CD14-positive monocyte (primary cell): ENCODE results near the gene ALG14. TPM values are rescaled to one million over a fixed set of nuclear protein-coding genes. Genes with fewer than 3 reads are reported as not detected.
A peak's percentile ranks its signal among the peaks of the same experiment; 100 is the strongest.

Experiments
- DNase-seq, 3 donors: peaks; one replicate each; pipeline ENCODE4 v3.0.0-alpha.2; 2011 to 2022
- H2AFZ ChIP-seq: 2 replicates; pipeline ENCODE4 v1.6.0; 2012; ENCODE audit warnings: mild to moderate bottlenecking, low read depth, low read length, inconsistent platforms; ENCODE audit not compliant: insufficient read depth, poor library complexity, severe bottlenecking
- H3K27ac ChIP-seq, 2 donors: 1 replicate in 1 of 2; 2 replicates in 1 of 2; pipeline ENCODE4 v1.5.1; 2012 to 2013; ENCODE audit warnings: low read length in 2 of 2, control low read depth in 1 of 2, inconsistent platforms in 1 of 2, low read depth in 1 of 2, mild to moderate bottlenecking in 1 of 2
- H3K27me3 ChIP-seq, 2 donors: one replicate each; pipeline versions ENCODE4 v1.6.0 to v1.6.1; 2011 to 2013; ENCODE audit warnings: low read length in 2 of 2; ENCODE audit not compliant: control insufficient read depth in 2 of 2, insufficient read depth in 2 of 2
- H3K36me3 ChIP-seq, 2 donors: replicated peaks in 1 of 2; 1 replicate in 1 of 2; 2 replicates in 1 of 2; pipeline versions ENCODE4 v1.5.1 to v1.6.1; 2012 to 2013; ENCODE audit warnings: low read length in 2 of 2, control low read depth in 1 of 2, inconsistent platforms in 1 of 2, mild to moderate bottlenecking in 1 of 2; ENCODE audit not compliant: insufficient read depth in 2 of 2, control insufficient read depth in 1 of 2
- H3K4me1 ChIP-seq, 2 donors: 1 replicate in 1 of 2; 2 replicates in 1 of 2; pipeline versions ENCODE4 v1.5.1 to v1.6.1; 2012 to 2013; ENCODE audit warnings: low read length in 2 of 2, control low read depth in 1 of 2, inconsistent platforms in 1 of 2, mild to moderate bottlenecking in 1 of 2, moderate library complexity in 1 of 2; ENCODE audit not compliant: insufficient read depth in 2 of 2, control insufficient read depth in 1 of 2
- H3K4me2 ChIP-seq: replicated peaks from 2 replicates; pipeline ENCODE3; 2012; ENCODE audit warnings: low read length, moderate library complexity, mild to moderate bottlenecking; ENCODE audit not compliant: poor library complexity, severe bottlenecking; ENCODE audit errors: extremely low read depth
- H3K4me3 ChIP-seq, 3 experiments: fragments of 200-600 bp in 1 of 3; sonication (generic) in 1 of 3; replicated peaks in 1 of 3; 1 replicate in 2 of 3; 2 replicates in 1 of 3; pipeline ENCODE4 v1.5.1; 2011 to 2013; ENCODE audit warnings: low read length in 3 of 3, mild to moderate bottlenecking in 3 of 3, control low read depth in 2 of 3, low read depth in 2 of 3, inconsistent platforms in 1 of 3, moderate library complexity in 1 of 3
- H3K79me2 ChIP-seq: 2 replicates; pipeline ENCODE4 v1.6.0; 2012; ENCODE audit warnings: mild to moderate bottlenecking, control low read depth, inconsistent platforms, low read length, moderate library complexity; ENCODE audit not compliant: insufficient read depth
- H3K9ac ChIP-seq: 2 replicates; pipeline ENCODE4 v1.6.0; 2017; ENCODE audit warnings: low read length, mild to moderate bottlenecking; ENCODE audit not compliant: insufficient read depth, poor library complexity, severe bottlenecking
- H3K9me3 ChIP-seq, 2 donors: replicated peaks in 1 of 2; 1 replicate in 1 of 2; 2 replicates in 1 of 2; pipeline versions ENCODE4 v1.5.1 to v1.6.1; 2012 to 2013; ENCODE audit warnings: low read length in 2 of 2, control low read depth in 1 of 2; ENCODE audit not compliant: control insufficient read depth in 1 of 2, insufficient read depth in 1 of 2
- H4K20me1 ChIP-seq: 2 replicates; pipeline ENCODE4 v1.6.0; 2012; ENCODE audit warnings: mild to moderate bottlenecking, low read length, control low read depth, moderate library complexity; ENCODE audit not compliant: insufficient read depth
- H3K27ac Mint-ChIP-seq, 7 donors: one replicate each; pipeline ENCODE4 v1.8.0; 2020; ENCODE audit warnings: mild to moderate bottlenecking in 7 of 7, mixed read lengths in 7 of 7, moderate library complexity in 6 of 7, inconsistent platforms in 2 of 7
- H3K27me3 Mint-ChIP-seq, 3 donors: one replicate each; pipeline ENCODE4 v1.8.0; 2021 to 2022; ENCODE audit warnings: low read depth in 3 of 3, mild to moderate bottlenecking in 3 of 3, mixed read lengths in 3 of 3, moderate library complexity in 3 of 3, inconsistent platforms in 1 of 3
- H3K36me3 Mint-ChIP-seq, 2 donors: one replicate each; pipeline ENCODE4 v1.8.0; 2020; ENCODE audit warnings: mixed read lengths in 2 of 2, inconsistent platforms in 1 of 2, mild to moderate bottlenecking in 1 of 2
- H3K4me1 Mint-ChIP-seq: one replicate; pipeline ENCODE4 v1.8.0; 2020; ENCODE audit warnings: mild to moderate bottlenecking, mixed read lengths
- H3K4me3 Mint-ChIP-seq, 2 donors: one replicate each; pipeline ENCODE4 v1.8.0; 2020; ENCODE audit warnings: mild to moderate bottlenecking in 2 of 2, mixed read lengths in 2 of 2, moderate library complexity in 1 of 2
- H3K9me3 Mint-ChIP-seq, 7 donors: one replicate each; pipeline ENCODE4 v1.8.0; 2020 to 2022; ENCODE audit warnings: mixed read lengths in 7 of 7, mild to moderate bottlenecking in 6 of 7, moderate library complexity in 6 of 7, inconsistent platforms in 2 of 7
- WGBS: methylation state at CpG from one replicate; pipeline ENCODE4 v1.1.5; 2013; ENCODE audit warnings: missing lambda C conversion rate; ENCODE audit not compliant: insufficient coverage; 5-methylcytosine and 5-hydroxymethylcytosine counted together
- intact Hi-C, 2 donors: fragments of 100-400 bp; cut with micrococcal nuclease; formaldehyde crosslinking; loops; one replicate each; pipeline versions ENCODE4 v1.15.0 to v1.15.1; 2023
- polyA plus RNA-seq, 3 donors: library from polyadenylated mRNA; depleted of rRNA in 1 of 3; unstranded in 2 of 3; stranded (reverse) in 1 of 3; fragments of 300-500 nt in 2 of 3; fragments of >200 nt in 1 of 3; fragmentation: Illumina TruSeq in 2 of 3; gene quantifications; 1 replicate in 2 of 3; 2 replicates in 1 of 3; pipeline ENCODE4 v1.2.3, GENCODE V29; 2012 to 2021
- TF ChIP-seq, protein P1 (sequence below): fragments of 200-600 bp; IDR thresholded peaks from one replicate; pipeline ENCODE4 v1.8.0; 2022; ENCODE audit warnings: antibody characterized with exemption, mild to moderate bottlenecking

ALG14 gene
- polyA plus RNA-seq, 3 donors, result 0.27 to 5.5 (median 4.4) TPM

DNA sequence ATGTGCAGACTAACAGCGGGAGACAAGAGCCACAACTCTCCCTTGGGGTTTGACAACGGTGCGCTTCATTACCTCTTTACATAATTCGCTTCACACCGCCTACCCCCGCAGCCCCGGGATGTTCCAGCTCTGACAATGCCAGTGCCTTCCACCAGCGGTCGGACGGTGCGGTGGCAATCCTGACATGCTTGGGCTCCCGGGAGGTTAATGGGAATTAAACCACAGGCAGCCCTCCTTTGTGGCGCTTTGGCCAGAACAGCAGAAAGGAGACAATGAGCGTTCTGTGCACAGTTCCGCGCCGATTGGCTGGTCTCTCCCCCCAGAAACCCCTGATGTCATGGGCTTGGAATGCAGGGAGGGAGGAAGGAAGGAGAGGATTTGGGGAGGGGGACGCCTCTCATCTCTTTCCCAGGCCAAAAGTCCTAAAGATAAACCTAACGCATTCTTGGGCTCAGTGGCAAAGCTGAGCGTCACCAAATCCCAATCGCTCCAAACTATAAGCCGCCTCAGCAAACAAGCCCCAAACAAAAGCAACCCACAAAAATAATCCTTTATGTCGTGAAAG, 147.1 kb downstream of the ALG14 start:
- Histone ChIP-seq H3K27me3 (peaks cover 54 to 66% of the 10 kb centered on the region in 2 donors), H3K36me3 (no peaks in the 10 kb centered on the region), H4K20me1 (no peaks in the 10 kb centered on the region), H3K79me2 (no peaks in the 10 kb centered on the region), H3K4me1 (peaks cover 9 to 20% of the 10 kb centered on the region in 2 donors), H2AFZ (peak overlapping the region; percentile 61), H3K9me3 (no peaks in the 10 kb centered on the region), H3K27ac (no peak overlapping the region), H3K9ac (no peak overlapping the region), H3K4me2 (peak overlapping the region; percentile 72), H3K4me3 (peak overlapping the region in 1 of 3 experiments; percentile 61)
- intact Hi-C loops, result no loop called here
- peak overlapping the region; percentile 71 to 89 for H3K4me3 Mint-ChIP-seq
- H3K27me3 Mint-ChIP-seq, result peaks cover 54 to 84% (median 65%) of the 10 kb centered on the region in 3 donors
- H3K9me3 Mint-ChIP-seq, result peaks cover 0 to 19% (median 8%) of the 10 kb centered on the region in 7 donors
- 5% methylated on average over 13 of the region's 23 CpGs for WGBS
- no peak for DNase-seq
- H3K36me3 Mint-ChIP-seq, result peaks cover 3 to 10% of the 10 kb centered on the region in 2 donors
- TF ChIP-seq, protein P1, sequence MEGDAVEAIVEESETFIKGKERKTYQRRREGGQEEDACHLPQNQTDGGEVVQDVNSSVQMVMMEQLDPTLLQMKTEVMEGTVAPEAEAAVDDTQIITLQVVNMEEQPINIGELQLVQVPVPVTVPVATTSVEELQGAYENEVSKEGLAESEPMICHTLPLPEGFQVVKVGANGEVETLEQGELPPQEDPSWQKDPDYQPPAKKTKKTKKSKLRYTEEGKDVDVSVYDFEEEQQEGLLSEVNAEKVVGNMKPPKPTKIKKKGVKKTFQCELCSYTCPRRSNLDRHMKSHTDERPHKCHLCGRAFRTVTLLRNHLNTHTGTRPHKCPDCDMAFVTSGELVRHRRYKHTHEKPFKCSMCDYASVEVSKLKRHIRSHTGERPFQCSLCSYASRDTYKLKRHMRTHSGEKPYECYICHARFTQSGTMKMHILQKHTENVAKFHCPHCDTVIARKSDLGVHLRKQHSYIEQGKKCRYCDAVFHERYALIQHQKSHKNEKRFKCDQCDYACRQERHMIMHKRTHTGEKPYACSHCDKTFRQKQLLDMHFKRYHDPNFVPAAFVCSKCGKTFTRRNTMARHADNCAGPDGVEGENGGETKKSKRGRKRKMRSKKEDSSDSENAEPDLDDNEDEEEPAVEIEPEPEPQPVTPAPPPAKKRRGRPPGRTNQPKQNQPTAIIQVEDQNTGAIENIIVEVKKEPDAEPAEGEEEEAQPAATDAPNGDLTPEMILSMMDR, result no peak
- H3K4me1 Mint-ChIP-seq, result peaks cover 12% of the 10 kb centered on the region
- H3K27ac Mint-ChIP-seq, result peak overlapping the region in 1 of 7 donors; percentile 18

DNA sequence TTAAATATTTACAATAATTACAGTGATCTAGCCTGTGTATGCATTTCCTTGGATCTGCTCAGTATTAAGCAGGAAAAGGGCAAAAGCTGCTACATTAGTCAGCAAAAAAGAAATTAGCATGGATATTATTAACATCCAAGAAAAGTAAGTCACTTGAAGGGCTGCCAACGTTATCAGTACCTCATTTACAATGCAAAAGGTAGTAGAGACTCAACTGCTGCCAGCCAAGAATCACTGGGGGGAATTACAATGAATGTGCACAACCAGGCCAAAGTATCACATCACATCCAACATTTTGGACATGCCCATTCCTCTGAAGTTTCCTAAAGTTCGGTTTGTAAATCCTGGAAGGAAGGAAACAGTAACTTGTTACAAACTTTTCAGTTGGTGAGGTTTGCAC, 147.7 kb downstream of the ALG14 start:
- H3K4me1 Mint-ChIP-seq, result peaks cover 12% of the 10 kb centered on the region
- Histone ChIP-seq H3K27me3 (peaks cover 54 to 64% of the 10 kb centered on the region in 2 donors), H3K9me3 (no peaks in the 10 kb centered on the region), H3K4me3 (no peak overlapping the region), H2AFZ (no peak overlapping the region), H3K4me1 (peaks cover 9 to 20% of the 10 kb centered on the region in 2 donors), H3K27ac (no peak overlapping the region), H4K20me1 (no peaks in the 10 kb centered on the region), H3K9ac (no peak overlapping the region), H3K4me2 (no peak overlapping the region), H3K36me3 (no peaks in the 10 kb centered on the region), H3K79me2 (no peaks in the 10 kb centered on the region)
- peak overlapping the region in 1 of 2 donors; percentile 89 for H3K4me3 Mint-ChIP-seq
- no CpG with 5 or more reads among the region's 2 CpGs for WGBS
- intact Hi-C loops, result no loop called here
- TF ChIP-seq, protein P1, result no peak
- no peak overlapping the region for H3K27ac Mint-ChIP-seq
- H3K36me3 Mint-ChIP-seq, result peaks cover 3 to 10% of the 10 kb centered on the region in 2 donors
- peaks cover 0 to 19% (median 8%) of the 10 kb centered on the region in 7 donors for H3K9me3 Mint-ChIP-seq
- H3K27me3 Mint-ChIP-seq, result peaks cover 55 to 79% (median 62%) of the 10 kb centered on the region in 3 donors
- no peak for DNase-seq

Other genes with a start within 250 kb of the ALG14 start
- under 1 TPM; 0.08 to 0.09 (median 0.08) TPM for gene CNN3, start 145.8 kb downstream of the ALG14 start, polyA plus RNA-seq
- not detected for gene TLCD4, start 44.4 kb upstream of the ALG14 start, polyA plus RNA-seq
- 10 to 100 TPM in 2 of 3 donors, 1 to 10 TPM in 1; 9.2 to 20.1 (median 18.1) TPM for gene RWDD3, start 161.3 kb upstream of the ALG14 start, polyA plus RNA-seq